GM18519 (cell line): ENCODE data around the gene ERGIC1.

Source experiments
- ATAC-seq: cut with Tn5 transposase; IDR thresholded peaks from one replicate; pipeline ENCODE4 v1.9.1; 2021; ENCODE audit warnings: mild to moderate bottlenecking, moderate library complexity; ENCODE audit not compliant: unreplicated experiment, low FRiP score

ERGIC1 gene

GRCh38 chr5:172874647-172875504 is 40.8 kb downstream of the ERGIC1 start:
- ATAC-seq, result no peak

- ATAC-seq, result no peak
These were observed 41.6 kb downstream of the ERGIC1 start for GRCh38 chr5:172875505-172876279.

DNA sequence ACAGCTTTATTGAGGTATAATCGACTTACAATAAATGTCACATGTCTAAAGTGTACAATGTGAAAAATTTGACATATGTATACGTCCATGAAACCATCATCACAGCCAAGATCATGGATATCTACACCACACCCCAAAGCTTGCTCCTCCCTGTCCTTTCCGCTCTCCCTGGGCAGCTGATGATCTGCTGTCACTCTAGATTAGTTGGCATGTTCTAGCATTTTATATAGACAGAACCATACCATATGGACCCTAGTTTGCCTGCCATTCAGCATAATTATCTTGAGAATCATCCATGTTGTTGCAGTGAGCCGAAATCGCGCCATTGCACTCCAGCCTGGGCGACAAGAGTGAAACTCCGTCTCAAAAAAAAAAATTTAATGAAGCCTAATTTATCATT is 42.5 kb downstream of the ERGIC1 start:
- no peak for ATAC-seq

GRCh38 chr5:172877466-172878260 is 43.6 kb downstream of the ERGIC1 start:
- ATAC-seq, result no peak

GRCh38 chr5:172878585-172878932 is 44.5 kb downstream of the ERGIC1 start:
- no peak for ATAC-seq

DNA sequence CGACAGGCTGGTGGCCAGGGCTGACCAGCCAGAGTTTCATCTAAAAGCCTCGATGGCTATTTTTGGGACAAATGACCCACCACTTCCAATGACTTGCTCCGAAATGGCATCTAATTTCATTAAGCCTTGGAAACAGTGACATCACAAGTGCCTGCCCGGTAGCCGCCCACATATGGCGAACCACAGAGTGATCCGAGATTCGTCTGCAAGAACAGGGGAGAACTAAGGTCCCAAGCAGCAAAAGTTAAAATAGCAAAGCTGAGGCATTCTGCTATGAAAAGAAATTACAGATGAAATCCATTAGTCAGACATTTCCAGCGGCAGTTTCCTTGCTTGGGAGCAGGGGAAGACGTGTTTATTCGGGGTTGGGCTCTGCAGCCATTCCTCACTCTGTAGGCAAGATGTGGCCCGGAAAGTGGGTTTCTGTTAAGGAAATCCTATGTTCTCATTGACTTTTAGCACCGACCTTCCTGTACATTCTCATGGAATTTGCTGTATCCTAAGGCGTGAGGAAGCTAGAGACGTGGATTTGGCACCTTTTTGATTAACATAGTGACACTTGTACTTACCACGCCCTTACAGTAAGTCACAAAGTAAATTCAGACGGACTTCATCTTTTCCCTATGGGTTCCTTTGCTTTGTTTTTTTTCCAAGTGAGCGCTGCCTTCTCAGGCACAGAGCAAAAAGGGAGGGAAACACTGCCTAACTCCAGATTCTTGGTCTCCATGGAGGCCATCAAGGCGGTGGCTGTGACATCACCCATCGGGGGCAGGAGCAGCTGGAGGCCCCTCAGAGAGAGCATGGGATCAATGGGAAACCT is 45.1 kb downstream of the ERGIC1 start:
- no peak for ATAC-seq

DNA sequence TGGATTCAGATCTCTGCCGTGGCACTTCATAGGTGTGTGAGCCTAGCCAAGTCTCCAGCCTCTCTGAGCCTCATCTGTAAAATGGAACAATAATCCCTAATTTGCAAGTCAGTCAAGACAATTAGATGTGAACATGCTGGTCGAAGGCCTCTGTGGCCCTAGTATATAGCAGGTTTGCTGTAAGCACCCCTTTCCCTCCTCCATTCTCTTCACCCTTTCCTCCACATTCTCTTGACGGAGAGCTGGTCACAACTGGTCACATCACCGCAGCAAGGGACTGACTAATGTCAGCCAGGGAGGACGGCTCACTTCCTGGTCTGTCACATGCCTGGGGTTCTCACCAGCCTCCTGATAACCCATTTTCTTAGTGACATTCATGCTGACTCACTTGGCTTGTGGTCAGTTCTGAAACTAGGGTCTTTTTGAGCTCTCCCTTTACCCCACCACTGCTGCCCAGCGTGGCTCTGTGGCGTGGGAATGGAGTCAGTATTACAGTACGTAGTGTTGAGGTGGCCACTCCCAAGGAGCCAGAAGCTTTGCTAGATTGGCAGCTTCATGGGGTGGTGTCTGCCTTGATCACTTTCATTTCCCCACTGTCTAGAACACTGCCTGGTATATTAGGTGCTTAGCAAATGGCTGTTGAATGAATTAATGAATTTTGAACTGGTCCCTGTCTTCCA is 47.8 kb downstream of the ERGIC1 start:
- ATAC-seq, result no peak

GRCh38 chr5:172883066-172883465 is 49.0 kb downstream of the ERGIC1 start:
- no peak for ATAC-seq

DNA sequence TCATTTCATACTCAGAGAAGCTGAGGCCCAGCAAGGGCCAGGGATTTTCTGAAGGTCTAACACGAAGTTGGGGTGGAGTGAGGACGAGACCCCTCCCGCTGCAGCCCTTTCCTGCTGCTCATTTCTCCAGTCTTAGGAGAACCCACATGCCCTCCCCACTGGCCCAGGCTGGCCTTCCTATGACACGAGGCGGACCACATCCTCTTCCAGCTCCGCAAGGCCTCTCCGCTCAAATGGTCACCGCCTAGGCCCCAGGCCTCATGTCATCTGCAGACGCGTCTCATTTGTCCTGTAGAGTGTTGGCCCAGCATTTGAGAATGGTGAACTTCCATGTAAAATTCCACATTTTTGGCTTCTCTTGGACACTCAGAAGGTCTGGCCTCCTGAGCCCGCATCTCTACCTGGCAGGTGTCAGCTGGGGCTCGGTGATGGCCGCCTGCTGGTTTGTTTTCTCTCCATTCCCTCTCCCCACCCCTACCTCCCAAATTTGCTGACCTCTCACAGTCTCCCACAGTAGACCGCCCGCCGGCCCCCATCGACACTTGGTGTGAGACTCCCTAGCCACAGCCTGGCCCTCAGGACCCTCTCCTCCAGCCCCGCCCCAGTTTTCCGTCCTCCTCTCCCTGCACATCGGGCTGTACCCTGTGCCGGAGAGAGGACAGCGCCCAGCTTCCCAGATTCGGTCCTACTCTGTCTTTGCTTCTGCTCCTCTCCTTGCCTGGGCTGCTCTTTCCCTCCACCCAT is 51.7 kb downstream of the ERGIC1 start:
- no peak for ATAC-seq

- no peak for ATAC-seq
These were observed 52.4 kb downstream of the ERGIC1 start for GRCh38 chr5:172886476-172886875.

GRCh38 chr5:172886974-172887501 is 53.0 kb downstream of the ERGIC1 start:
- no peak for ATAC-seq

DNA sequence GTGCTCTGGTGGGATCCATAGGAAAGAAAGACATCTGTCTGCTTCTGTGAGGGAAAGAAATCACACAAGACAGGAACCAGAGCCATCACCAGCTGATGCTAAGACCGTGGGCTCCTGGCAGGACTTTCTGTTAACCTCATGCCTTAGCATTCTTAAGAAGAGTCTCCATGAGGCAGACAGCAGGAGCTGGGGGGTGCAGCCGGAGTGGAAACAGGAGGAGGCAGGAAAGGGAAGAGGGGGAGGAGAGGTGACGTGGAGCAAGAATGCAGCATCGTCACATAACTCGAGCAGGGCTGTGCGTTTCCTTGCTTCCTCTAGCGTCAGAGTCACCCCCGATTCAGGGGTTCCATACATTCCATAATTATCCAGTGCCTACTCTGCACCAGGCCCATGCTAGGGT is 53.6 kb downstream of the ERGIC1 start:
- ATAC-seq, result no peak

GRCh38 chr5:172890659-172891058 is 56.6 kb downstream of the ERGIC1 start:
- ATAC-seq, result no peak

GRCh38 chr5:172891716-172892421 is 57.8 kb downstream of the ERGIC1 start:
- no peak for ATAC-seq

GRCh38 chr5:172892713-172893112 is 58.7 kb downstream of the ERGIC1 start:
- no peak for ATAC-seq

DNA sequence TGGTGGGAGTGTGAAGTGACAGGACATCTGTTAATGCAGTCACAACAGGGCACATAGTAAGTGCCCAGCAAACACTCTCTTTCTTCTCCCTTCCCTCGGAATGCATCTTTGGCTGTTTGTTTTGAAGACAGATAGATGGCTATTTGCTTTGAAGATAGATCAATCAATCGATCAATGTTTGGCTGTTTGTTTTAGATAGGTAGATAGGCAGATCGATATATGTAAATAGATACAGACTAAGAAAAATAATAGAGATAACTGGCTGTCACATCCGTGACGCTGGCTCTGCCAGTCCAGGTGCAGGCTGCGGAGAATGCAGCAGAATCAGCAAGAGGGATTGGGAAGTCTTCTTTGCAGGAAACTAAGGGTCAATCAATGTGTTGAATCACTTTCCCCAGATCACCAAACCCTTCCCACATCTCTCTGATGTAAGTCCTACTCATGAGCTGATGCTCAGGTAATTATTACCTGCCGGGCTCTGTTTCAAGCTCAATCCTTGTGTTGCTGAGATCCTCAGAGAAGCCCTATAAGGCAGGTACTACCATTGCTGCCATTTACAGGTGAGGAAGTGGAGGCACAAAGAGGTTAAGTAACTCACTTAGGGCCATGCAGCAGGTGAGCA is 60.8 kb downstream of the ERGIC1 start:
- no peak for ATAC-seq

GRCh38 chr5:172895549-172895948 is 61.5 kb downstream of the ERGIC1 start:
- no peak for ATAC-seq

- ATAC-seq, result no peak
These were observed 62.4 kb downstream of the ERGIC1 start for GRCh38 chr5:172896465-172896864.
